Measurements from ENCODE around the gene SBK3.
A peak's percentile ranks its signal among the peaks of the same experiment; 100 is the strongest.
"Not testable (repeated sequence)": the region's sequence is repeated elsewhere in the genome, so short reads cannot be mapped to it uniquely, and the experiment has no call there.

Gene SBK3

DNA sequence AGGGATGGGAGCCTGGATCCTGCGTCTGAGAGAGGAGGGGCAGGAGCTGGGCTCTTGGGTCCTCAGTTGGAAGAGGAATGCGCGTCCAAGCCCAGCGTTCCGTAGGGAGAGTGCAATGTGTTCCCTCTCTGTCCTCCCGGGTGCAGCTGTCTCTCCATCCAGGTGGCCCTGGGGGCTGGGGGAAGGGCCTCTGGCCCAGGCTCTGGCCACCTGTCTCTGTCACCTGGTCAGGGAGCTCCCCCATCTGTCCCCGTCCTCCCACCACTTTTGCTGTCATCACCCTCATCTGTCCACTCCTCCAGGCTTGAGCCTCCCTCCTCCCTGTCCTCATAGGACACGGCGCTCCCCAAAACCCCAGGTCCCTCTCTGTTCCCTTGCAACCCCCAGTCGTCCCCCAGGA lies 4.7 kb downstream of the SBK3 start:
- DNase-seq (ENCODE audit: low read depth): no peak

DNA sequence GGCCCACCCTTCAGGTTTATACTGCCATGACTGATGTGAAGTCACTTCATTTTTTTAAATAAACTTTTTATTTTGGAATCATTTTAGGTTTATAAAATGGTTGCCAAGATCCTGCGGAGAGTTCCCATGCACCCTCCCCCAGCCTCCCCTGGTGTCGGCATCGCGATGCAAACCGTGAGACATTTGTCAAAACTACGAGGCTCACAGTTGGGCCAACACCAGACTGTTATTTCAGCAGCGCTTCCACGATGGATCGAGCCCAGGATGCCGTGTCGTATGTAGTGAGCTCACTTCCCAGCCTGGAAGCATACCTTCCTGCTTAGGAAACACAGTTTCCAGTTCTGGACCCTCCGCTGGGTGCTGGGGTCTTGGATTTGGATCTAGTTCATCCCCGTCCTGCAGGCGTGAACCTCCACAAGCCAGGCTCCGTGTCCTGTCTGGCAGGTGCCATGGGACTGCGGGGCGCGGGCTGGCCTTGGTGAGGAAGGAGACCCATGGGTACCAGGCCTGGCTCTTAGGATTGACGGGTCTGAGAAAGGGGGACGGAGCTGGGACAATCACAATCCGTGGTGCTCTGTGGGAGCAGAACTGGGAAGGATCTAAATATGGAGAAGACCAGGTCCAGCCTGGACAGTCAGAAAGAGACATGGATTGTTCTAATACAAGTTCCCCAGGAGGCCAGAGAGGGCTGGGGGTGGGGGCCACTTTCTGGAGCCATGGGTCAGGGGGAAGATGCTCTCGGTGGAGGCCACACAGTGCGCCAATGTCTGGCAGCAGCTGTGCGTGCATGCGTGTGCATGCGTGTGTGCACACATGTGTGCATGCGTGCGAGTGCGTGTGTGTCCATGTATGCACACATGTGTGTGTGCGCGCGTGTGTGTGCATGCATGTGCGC lies 6.0 kb downstream of the SBK3 start:
- no peak for DNase-seq (ENCODE audit: low read depth)

DNA sequence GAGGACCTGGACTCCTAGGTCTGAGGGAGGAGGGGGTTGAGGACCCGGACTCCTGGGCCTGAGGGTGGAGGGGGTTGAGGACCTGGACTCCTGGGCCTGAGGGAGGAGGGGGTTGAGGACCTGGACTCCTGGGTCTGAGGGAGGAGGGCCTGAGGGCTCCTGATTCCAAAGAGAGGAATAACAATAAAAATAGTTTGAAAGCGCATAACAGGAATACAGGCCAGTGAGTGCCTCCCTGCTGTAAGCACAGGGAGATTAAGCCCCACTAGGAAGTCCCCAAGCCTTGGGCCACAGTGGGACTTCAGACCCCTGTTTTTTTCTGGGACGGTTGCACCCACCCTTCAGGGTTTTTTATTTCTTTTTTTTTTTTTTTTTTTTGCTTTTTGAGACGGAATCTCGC lies 7.2 kb downstream of the SBK3 start:
- DNase-seq (ENCODE audit: low read depth): no peak

DNA sequence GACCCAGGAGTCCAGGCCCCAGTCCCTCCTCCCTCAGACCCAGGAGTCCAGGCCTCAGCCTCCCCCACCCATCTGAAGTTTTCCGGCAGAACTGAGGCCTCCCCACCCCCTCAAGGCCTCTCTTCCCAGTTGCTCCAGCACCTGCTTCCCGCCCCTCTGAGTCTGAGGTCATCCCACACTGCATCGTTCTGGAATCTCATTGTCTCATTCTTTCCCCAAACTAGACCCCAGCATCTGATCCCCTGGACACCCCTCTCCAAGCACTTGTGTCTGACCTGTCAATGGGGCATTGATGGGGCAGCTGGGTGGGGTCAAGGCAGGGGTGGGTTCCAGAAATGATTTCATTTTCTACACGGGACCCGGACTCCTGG lies 7.6 kb downstream of the SBK3 start:
- DNase-seq (ENCODE audit: low read depth): no peak

DNA sequence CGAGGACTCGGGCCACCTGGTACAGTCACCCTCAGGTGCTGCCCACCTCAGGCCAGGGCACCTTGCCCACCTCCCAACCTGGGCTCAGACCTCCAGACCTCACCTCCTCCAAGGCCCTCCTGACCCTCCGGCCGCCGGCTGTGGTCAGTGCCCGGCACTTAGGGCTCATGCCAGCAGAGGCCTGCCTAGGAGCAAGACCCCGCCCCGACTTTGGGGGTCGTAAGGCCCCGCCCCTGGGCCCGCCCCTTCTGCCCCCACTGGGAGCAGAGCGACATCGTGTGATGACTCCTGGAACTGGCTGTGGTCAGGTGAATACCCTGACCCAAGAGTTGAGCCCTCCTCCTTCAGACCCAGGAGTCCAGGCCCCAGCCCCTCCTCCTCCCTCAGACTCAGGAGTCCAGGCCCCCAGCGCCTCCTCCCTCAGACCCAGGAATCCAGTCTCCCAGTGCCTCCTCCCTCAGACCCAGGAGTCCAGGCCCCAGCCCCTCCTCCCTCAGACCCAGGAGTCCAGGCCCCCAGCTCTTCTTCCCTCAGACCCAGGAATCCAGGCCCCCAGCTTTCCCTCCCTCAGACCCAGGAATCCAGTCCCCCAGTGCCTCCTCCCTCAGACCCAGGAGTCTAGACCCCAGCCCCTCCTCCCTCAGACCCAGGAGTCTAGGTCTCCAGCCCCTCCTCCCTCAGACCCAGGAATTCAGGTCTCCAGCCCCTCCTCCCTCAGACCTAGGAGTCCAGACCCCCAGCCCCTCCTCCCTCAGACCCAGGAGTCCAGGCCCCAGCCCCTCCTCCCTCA lies 8.2 kb downstream of the SBK3 start, which contains the start of gene SBK2:
Gene SBK2 (minus strand): TSS at position 183 of the 790 bp plus-strand sequence. CDS start 839 bp downstream, outside the sequence.
- DNase-seq (ENCODE audit: low read depth): no peak

DNA sequence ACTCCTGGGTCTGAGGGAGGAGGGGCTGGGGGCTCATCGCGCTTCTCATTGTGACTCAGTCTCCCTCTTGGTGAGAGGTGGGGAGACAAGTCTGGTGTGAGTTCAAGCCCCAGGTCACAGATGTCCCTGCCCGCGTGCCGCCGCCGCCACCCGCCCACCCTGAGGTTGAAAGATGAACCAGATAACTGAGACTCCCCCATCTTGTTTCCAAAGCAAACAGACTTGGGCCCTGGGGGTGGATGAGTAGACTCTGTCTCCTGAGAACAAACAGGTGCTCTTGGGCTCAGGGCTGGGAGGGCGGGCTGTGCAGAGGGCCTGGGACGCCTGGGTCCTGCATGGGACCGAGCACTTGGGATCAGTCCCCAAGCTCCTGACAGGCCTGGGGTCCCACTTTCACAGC lies 9.0 kb downstream of the SBK3 start:
- no peak for DNase-seq (ENCODE audit: low read depth)

DNA sequence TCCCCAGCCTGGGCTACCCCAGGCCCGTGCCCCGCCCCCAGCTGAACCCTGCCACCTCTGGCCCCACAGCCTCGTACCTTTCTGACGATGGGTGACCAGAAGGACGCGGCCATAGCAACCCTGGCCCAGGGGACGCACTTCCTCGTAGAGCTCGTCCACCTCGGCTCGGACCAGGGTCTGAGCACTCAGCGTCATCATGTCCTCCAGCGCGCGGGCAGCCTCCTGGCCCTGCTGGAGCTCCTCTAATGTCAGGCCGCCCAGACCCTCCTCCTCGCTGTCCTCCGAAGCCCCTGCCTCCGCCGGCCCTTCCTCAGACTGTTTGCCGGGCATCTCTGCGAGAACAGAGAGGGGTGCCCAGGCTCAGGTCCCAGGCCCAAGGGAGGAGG lies 9.4 kb downstream of the SBK3 start:
- DNase-seq (ENCODE audit: low read depth): no peak

DNA sequence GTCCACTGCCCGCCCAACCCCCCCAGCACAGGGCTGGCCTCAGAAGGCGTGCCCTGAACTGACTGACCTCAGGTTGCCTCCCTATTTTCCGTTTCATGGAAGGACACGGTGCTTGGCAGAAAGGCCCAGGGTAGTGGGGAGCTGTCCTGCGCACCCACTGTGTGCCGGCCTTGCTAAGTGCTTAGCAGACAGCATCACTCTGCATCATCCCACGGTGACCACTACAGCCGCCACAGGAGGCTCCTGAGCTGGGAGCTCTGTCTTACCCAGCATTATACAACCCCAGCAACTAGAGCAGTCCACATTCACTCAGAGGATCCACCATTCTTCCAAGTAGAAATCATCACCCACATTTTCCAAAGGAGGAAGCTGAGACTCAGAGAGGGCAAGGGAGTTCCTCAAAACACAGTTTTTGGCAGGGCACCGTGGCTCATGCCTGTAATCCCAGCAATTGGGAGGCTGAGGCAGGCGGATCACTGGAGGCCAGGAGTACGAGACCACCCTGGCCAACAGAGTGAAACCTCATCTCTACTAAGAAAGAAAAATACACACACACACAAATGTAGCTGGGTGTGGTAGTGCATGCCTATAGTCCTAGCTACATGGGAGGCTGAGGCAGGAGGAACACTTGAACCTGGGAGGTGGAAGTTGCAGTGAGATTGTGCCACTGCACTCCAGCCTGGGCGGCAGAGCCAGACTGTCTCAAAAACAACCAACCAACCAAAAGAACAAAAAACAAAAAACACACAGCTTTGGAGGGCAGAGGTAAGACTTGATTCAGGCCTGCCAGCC lies 10.0 kb downstream of the SBK3 start:
- DNase-seq (ENCODE audit: low read depth): no peak

DNA sequence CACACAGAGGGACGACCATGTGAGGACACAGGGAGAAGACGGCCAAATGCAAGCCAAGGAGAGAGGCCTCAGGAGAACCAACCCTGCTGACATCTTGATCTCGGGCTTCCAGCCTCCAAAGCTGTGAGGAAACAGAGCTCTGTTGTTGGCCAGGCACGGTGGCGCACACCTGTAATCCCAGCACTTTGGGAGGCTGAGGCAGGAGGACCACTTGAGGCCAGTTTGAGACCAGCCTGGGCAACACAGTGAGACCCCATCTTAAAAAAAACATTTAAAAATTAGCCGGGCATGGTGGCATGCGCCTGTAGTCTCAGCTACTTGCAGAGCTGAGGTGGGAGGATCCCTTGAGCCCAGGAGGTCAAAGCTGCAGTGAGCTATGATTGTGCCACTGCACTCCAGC lies 11.1 kb downstream of the SBK3 start:
- DNase-seq (ENCODE audit: low read depth): not testable (repeated sequence)

DNA sequence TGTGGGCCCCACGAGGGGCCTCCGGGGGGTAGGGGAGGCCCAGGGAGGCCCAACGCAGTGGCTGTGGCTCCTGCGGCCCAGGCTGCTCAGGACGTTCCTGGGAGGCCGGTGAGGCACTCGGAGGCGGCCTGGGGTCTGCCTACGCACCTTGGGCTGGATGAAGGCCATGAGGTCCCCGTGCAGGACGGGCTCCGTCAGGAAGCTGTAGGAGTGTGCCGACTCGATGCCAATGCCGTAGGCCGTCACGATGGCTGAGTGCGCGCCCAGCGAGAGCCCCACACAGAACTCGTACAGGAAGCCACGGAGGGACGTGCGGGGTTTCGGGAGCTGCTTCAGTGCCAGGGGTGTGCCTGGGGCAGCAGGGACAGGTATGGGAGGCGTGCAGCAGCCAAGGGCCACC lies 14.3 kb downstream of the SBK3 start:
- DNase-seq (ENCODE audit: low read depth): no peak

DNA sequence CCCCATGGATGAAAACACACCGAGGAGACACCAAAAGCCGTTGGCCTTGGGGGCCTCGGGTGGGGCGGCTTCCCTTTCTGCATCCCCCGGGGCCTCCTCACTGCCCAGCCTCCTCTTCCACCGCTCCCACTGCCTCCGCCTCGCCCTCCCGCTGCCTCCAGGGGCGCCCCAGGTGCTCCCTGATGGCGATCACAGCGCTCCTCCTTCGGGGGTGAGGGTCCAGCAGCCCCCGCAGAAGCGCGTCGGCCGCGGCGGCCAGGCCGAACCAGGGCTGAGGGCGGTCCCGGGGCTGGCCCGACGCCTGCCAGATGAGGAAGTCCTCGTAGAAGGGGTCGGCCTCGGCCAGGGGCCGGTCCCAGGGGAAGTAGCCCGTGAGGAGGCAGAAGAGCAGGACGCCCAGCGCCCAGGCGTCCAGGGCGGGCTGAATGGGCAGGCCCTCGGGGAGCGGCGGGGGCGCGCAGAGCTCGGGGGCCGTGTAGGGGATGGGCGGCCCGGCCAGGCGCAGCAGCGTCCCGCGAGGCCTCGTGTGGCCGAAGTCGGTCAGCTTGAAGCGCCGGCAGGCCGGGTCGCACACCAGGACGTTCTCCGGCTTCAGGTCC lies 15.6 kb downstream of the SBK3 start:
- no peak for DNase-seq (ENCODE audit: low read depth)

DNA sequence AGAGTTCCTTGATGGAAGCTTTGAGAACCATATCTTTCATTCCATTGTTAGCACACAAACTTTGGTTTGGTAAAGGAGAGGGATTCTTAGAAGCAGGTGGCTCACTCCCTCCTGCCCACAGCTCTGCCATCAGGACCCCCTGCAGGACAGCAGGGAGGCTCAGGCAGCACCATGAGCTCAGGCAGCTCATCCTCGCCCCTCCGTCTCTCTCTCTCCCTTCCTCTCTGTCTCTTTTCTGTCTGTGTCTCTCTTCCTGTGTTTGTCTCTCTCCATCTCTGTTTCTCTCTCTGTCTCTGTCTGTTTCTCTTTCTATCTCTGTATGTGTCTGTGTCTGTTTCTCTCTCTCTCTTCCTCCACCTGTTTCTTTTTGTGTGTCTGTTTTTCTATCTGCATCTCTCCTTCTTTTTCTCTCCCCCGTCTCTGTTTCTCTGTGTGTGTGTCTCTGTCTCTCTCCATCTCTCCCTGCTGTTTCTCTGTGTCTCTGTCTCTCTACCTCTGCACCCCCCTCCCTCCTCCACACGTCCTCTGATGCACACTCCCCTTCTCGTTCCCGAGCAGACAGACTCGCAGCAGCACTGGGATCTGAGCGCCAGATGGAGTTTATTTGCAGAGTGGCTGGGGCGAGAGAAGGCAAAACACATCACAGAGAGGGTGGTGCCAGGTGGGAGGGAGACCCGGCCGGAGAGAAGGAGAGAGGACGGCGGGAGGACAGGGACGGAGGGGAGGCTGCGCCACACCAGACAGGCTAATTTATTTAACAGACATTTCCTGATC lies 17.1 kb downstream of the SBK3 start:
- DNase-seq (ENCODE audit: low read depth): no peak

DNA sequence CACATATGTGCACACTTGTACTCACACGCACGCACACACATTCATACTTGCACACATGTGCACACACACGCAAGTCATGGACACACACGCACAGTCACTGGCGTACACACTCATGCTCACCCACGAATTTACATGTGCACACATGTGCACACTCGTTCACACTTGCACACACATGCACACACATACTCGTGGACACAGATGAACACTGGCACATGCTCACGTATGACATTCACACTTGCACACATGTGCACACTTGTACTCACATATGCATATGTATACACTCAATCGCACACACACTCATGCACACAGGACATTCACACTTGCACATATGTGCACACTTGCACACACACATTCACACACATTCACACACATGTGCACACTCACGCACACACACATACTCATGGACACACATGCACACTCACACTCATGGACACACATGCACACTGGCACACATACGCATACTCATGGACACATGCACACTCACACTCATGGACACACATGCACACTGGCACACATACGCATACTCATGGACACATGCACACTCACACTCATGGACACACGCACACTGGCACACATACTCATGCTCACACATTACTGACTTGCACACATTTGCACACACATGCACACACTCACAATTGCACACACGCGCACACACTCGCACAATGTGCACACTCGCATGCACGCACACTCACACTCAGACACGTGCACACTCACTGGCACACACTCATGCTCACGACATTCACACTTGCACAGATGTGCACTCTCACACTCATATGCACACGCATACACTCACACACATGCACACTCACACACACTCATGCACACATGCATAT lies 17.9 kb downstream of the SBK3 start:
- no peak for DNase-seq (ENCODE audit: low read depth)

DNA sequence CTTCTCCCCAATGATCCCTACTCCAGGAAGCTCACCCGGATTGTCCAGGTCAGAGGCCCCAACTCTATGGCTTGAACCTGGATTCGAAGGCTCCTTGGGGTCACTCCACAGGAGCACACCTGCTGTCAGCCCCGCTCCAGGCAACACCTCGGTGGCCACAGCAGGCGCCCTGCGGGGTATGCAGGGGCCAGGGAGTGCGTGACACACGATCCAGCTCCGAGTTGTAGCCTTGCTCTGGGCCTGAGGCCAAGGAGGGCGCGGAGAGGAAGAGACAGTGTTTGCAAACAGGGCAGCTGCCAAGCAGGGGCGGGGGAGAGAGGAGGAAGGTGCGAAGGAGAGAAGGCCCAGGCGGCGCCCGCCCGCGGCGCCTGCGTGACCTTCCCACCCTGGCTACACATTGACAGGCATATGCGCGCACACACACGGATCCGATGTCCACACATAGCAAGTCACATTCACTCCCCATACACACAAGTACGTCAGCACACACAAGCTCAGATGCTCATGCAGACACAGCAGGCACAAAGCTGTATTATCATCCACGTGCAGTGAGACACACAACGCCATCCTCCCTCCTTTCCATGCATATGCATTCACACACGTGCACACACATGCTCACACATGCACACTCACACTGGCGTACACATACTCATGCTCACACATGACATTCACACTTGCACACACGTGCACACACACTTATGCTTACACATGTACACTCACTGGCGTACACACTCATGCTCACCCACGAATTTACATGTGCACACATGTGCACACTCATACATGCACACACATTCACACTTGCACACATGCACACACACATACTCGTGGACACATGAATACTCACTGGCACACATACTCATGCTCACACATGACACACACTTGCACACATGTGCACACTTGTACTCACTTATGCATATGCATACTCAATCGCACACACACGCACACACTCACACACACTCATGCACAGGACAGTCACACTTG lies 18.8 kb downstream of the SBK3 start:
- peak; percentile 20 for DNase-seq (ENCODE audit: low read depth)

DNA sequence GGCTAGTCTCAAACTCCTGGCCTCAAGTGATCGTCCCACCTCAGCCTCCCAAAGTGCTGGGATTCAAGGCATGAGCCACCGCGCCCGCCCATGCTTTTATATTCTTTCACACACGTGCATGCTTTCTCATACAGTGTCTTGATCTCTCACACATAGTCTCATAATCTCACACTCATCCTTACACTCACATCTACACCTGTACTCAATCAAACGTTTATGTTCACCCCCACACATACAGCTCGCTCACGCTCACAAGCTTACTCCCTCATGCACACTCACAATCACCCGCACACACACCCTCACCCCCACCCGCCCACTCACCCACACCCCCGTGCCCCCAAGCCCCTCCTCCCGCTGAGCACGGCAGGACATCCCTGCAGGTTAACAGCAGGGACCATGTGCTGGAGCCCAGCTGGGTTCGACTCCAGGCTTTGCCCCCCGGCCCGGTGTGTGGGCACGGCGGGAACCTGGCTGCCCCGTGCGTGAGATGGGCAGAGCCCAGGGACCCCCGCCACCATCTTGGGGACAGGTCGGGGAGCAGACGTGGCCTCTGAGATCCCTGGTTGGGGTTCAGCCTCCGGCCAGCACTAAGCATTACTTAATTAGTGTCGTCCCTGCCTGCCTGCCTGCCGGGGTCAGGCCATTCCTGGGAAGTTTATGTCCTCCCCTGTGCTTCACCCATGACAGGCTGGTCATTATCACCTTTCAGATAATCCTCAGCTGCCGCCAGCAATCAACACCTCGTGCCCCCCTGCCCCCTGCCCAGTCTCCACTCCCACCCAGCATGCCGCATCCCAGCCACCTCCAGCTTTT lies 19.8 kb downstream of the SBK3 start:
- DNase-seq (ENCODE audit: low read depth): no peak

DNA sequence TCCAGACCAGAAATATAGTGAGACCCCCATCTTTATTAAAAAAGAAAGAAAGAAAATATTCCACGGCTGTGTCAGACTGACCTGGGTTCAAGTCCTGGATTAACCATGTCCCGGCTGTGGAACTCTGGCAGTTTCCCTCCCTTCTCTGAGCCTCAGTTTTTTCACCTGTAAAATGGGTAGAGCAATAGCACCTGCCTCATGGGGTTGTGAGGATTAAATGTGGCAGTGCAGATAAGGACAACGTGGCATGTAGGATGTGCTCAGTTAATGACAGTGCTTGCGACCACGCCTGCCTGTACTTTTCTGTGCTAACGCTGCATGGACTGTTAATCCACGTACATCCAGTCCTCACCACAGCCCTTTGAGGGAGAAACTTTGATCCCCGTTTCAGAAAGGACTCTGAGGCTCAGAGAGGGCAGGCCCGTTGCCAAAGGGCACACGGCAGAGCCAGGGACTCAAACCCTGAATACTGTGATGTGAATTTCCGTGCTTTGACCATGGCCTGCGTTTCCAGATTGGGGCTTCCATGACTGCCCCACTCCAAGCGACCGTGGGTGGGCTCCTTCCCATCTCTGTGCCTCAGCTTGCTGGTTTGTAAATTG lies 24.6 kb downstream of the SBK3 start:
- no peak for DNase-seq (ENCODE audit: low read depth)

DNA sequence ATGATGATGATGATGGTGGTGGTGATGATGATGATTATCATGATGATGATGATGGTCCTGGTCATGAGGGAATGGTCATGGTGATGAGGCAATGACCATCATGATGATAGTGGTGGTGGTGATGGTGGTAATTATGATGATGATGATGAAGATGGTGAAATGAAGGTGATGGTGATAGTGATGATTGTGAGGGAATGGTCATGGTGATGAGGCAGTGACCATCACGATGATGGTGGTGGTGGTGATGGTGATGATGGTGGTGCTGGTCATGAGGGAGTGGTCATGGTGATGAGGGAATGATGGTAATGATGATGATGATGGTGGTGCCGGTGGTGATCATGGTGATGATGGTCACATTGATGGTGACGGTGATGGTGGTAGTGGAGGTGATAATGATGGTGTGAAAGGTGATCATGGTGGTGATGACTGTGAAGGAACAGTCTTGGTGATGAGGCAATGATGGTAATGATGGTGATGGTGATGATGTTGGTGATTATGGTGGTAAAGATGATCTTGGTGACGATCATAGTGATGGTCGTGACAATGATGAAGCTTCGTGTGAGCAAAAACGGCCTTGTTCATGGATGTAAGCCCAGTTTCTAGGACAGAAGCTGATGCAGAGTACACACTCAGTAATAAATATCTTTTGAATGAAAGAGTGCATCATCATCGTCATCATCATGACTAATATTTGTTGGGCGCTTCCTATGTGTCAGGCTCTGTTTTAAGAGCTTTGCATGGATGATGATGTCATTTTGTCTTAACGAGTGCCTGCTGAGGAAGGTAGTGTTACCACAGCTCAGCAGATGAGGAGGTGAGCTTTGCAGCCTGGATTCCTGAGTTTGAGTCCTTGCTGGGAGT lies 25.7 kb downstream of the SBK3 start:
- DNase-seq (ENCODE audit: low read depth): peak; percentile 70

Measured in GM04503 (cell line).